AG04450 (cell line): ENCODE data around the gene POU2AF1. TPM values are rescaled to one million over a fixed set of nuclear protein-coding genes. Genes with fewer than 3 reads are reported as not detected.

Experiments used
- CTCF ChIA-PET: fragments of 300-600, 350-600 bp; formaldehyde crosslinking; extraction: SDS; loops from one replicate; lab custom pipeline; 2022; ENCODE audit warnings: antibody characterized with exemption, inconsistent platforms; lab: Charles Lee
- POLR2A ChIA-PET: fragments of 350-600 bp; formaldehyde crosslinking; extraction: SDS; loops from one replicate; lab custom pipeline; 2021; ENCODE audit warnings: antibody characterized with exemption, inconsistent platforms; lab: Yijun Ruan, JAX
- DNase-seq: peaks from one replicate; pipeline ENCODE4 v3.0.0-alpha.2; 2011; ENCODE audit warnings: low read depth, low spot score
- H3K27ac ChIP-seq: one replicate; pipeline ENCODE4 v1.5.1; 2012; ENCODE audit warnings: low read depth, low read length, control low read depth
- H3K27me3 ChIP-seq: one replicate; pipeline ENCODE4 v1.6.0; 2012; ENCODE audit warnings: low read length; ENCODE audit not compliant: control insufficient read depth, insufficient read depth
- H3K4me3 ChIP-seq: 2 replicates; pipeline ENCODE4 v1.5.1; 2011; ENCODE audit warnings: mild to moderate bottlenecking, low read depth, low read length, control low read depth
- H3K9me3 ChIP-seq: 2 replicates; pipeline ENCODE4 v1.5.1; 2012; ENCODE audit warnings: low read length; ENCODE audit not compliant: control insufficient read depth, insufficient read depth
- polyA plus RNA-seq: library from polyadenylated mRNA; depleted of rRNA; stranded (reverse); fragments of >200 nt; gene quantifications from 2 replicates; pipeline ENCODE4 v1.2.3, GENCODE V29; 2011
- TF ChIP-seq, protein P1 (sequence below): IDR thresholded peaks from 2 replicates; pipeline ENCODE4 v1.5.1; 2011; ENCODE audit warnings: low read depth, low read length, control low read depth, inconsistent platforms

The POU2AF1 gene
- polyA plus RNA-seq, 1 experiment = not detected

DNA sequence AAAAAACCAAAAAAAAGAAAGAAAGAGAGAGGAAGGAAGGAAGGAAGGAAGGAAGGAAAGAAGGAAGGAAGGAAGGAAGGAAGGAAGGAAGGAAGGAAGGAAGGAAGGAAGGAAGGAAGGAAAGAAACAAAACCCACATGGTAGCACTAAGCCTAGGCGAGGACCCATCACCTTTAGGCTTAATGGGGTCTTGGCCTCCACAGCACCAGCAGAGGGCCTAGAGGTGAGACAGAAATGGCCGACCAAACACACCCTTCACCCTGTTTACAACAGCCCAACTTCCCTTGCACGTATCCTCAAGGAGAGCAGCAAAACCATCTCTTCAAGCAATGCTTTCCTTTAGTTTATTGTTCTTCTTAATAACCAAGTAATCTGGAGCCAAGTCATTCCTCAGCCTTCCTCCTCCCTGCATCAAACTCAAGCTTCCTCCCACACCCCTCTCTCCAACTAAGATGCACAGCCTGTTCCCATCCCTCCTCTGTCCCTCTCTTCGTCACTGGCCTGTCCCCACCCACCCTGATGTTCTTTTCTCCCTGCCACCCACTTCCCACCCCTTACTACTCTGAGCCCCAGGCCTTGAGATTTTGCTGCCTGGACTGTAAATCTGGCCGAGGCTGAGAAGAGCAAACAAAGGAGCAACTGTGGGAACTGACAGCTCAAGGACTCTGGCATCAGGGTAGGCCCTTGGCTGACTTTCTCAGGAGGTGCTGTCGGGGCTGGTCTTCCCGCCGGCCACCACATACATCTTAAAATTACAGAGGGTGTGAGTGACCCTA, 26.0 kb downstream of the POU2AF1 start:
- ChIA-PET POLR2A (no interaction called here), CTCF (interaction anchor here (1.0 kb wide), 1 partner anchor 10 kb away, joined by 3 read pairs; no protein-coding TSS in a partner anchor)
- H3K27ac ChIP-seq = no peak overlapping the region
- no peak overlapping the region for H3K4me3 ChIP-seq
- TF ChIP-seq, protein P1, sequence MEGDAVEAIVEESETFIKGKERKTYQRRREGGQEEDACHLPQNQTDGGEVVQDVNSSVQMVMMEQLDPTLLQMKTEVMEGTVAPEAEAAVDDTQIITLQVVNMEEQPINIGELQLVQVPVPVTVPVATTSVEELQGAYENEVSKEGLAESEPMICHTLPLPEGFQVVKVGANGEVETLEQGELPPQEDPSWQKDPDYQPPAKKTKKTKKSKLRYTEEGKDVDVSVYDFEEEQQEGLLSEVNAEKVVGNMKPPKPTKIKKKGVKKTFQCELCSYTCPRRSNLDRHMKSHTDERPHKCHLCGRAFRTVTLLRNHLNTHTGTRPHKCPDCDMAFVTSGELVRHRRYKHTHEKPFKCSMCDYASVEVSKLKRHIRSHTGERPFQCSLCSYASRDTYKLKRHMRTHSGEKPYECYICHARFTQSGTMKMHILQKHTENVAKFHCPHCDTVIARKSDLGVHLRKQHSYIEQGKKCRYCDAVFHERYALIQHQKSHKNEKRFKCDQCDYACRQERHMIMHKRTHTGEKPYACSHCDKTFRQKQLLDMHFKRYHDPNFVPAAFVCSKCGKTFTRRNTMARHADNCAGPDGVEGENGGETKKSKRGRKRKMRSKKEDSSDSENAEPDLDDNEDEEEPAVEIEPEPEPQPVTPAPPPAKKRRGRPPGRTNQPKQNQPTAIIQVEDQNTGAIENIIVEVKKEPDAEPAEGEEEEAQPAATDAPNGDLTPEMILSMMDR = no peak
- DNase-seq = no peak
- H3K9me3 ChIP-seq = 0 out of 2 replicates have a peak, but pooled peaks cover 3% of the 10 kb centered on the region
- peaks cover 3% of the 10 kb centered on the region for H3K27me3 ChIP-seq

GRCh38 chr11:111352231-111352746, 26.8 kb downstream of the POU2AF1 start:
- H3K27me3 ChIP-seq = peaks cover 3% of the 10 kb centered on the region
- H3K27ac ChIP-seq = no peak overlapping the region
- TF ChIP-seq, protein P1 = no peak
- CTCF ChIA-PET = no interaction called here
- no peak overlapping the region for H3K4me3 ChIP-seq
- no peak for DNase-seq
- POLR2A ChIA-PET = no interaction called here
- H3K9me3 ChIP-seq = 0 out of 2 replicates have a peak, but pooled peaks cover 3% of the 10 kb centered on the region

- H3K4me3 ChIP-seq = no peak overlapping the region
- ChIA-PET POLR2A (no interaction called here), CTCF (no interaction called here)
- DNase-seq = no peak
- no peak overlapping the region for H3K27ac ChIP-seq
- H3K27me3 ChIP-seq = peaks cover 3% of the 10 kb centered on the region
- 0 out of 2 replicates have a peak, but pooled peaks cover 3% of the 10 kb centered on the region for H3K9me3 ChIP-seq
- TF ChIP-seq, protein P1 = no peak
Measured at GRCh38 chr11:111351374-111352055, 27.6 kb downstream of the POU2AF1 start.

DNA sequence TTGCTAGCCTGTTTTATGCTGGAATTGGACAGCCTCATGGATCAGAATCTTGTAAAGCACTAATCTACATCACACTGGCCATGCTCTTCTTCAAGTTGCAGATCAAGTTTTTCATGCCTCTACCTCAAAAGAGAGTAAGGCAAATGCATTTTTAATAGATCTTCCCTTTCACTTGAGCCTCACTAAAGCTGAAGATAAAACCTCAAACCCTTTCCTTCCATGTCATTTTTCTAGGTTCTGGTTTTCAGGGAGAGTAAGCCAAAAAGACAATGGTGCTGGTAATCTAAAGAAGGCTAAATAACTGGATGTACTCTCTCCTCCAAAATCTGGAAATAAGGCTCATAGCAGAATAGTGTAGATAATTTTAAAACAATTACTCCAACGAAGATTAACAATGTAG, 28.3 kb downstream of the POU2AF1 start:
- Histone ChIP-seq H3K27ac (no peak overlapping the region), H3K4me3 (no peak overlapping the region), H3K9me3 (0 out of 2 replicates have a peak, but pooled peaks cover 3% of the 10 kb centered on the region), H3K27me3 (peaks cover 3% of the 10 kb centered on the region)
- no peak for DNase-seq
- TF ChIP-seq, protein P1 = no peak
- ChIA-PET CTCF (no interaction called here), POLR2A (no interaction called here)
